Choroid plexus epithelial cell (primary cell): ENCODE measurements around the gene DAPP1.

Experiments used
- DNase-seq: peaks from one replicate; pipeline ENCODE4 v3.0.0-alpha.2; 2010; ENCODE audit warnings: low read depth
- H3K4me3 ChIP-seq: 2 replicates; pipeline ENCODE4 v1.5.1; 2011; ENCODE audit warnings: low read depth, mild to moderate bottlenecking, control low read depth, low read length, moderate library complexity
- TF ChIP-seq, protein P1 (sequence below): conservative IDR thresholded peaks from 2 replicates; pipeline ENCODE4 v1.5.1; 2011; ENCODE audit warnings: low read depth, mild to moderate bottlenecking, control low read depth, inconsistent platforms, low read length, moderate library complexity

The DAPP1 gene

GRCh38 chr4:99863804-99864203 is 47.2 kb downstream of the DAPP1 start:
- H3K4me3 ChIP-seq: no peak overlapping the region
- peak; percentile 56 for DNase-seq
- TF ChIP-seq, protein P1, sequence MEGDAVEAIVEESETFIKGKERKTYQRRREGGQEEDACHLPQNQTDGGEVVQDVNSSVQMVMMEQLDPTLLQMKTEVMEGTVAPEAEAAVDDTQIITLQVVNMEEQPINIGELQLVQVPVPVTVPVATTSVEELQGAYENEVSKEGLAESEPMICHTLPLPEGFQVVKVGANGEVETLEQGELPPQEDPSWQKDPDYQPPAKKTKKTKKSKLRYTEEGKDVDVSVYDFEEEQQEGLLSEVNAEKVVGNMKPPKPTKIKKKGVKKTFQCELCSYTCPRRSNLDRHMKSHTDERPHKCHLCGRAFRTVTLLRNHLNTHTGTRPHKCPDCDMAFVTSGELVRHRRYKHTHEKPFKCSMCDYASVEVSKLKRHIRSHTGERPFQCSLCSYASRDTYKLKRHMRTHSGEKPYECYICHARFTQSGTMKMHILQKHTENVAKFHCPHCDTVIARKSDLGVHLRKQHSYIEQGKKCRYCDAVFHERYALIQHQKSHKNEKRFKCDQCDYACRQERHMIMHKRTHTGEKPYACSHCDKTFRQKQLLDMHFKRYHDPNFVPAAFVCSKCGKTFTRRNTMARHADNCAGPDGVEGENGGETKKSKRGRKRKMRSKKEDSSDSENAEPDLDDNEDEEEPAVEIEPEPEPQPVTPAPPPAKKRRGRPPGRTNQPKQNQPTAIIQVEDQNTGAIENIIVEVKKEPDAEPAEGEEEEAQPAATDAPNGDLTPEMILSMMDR: no peak

- no peak overlapping the region for H3K4me3 ChIP-seq
- peak; percentile 70 for DNase-seq
- TF ChIP-seq, protein P1: no peak
These were observed 51.5 kb downstream of the DAPP1 start for GRCh38 chr4:99868126-99868596.

DNA sequence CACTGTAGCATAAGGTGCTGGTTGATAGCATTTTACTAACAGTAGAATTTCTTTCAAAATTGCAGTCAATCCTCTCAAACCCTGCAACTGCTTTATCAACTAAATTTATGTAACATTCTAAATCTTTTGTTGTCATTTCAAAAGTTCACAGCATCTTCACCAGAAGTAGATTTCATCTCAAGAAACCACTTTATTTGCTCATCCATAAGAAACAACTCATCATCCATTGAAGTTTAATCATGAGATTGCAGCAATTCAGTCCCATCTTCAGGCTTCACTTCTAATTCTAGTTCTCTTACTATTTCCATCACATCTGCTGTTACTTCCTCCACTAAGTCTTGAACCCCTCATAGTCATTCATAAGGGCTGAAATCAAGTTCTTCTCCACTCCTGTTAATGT is 55.9 kb downstream of the DAPP1 start:
- no peak for DNase-seq
- TF ChIP-seq, protein P1: no peak
- H3K4me3 ChIP-seq: no peak overlapping the region

DNA sequence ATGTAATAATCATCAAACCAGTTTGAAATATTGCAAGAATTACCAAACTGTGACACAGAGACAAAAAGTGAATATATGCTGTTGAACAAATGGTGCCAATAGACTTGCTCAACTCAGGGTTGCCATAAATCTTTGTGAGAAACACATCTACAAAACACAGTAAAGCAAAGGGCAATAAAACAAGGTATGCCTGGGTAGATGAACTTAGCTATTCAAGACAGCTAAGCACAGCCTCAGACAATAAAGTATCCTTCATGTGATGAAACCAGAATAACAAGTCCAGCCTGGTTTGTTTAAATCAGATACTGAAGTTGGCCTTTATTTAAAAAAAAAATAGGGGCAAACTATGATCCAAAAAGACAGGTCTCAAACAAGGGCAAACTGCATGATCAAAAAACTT is 58.4 kb downstream of the DAPP1 start:
- TF ChIP-seq, protein P1: no peak
- H3K4me3 ChIP-seq: no peak overlapping the region
- DNase-seq: no peak

GRCh38 chr4:99876946-99877345 is 60.3 kb downstream of the DAPP1 start:
- TF ChIP-seq, protein P1: no peak
- no peak for DNase-seq
- no peak overlapping the region for H3K4me3 ChIP-seq

DNA sequence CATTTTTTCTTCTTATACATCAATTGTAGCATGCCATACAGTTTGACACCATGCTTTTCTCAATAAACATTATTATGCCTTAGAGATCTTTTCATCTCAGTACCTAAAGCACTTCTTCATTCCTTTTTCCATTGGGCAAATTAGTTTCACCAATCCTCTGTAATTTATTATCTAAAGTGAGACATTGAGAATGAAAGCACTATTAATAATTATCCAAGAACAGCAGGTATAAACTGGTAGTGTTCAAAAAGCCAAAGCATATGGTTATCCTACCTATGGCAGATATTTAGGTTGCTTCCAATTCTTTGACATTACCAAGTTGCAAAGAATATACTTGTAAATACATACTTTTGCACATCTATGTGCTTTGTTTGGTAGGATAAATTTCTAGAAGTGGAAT is 62.0 kb downstream of the DAPP1 start:
- DNase-seq: no peak
- TF ChIP-seq, protein P1: no peak

DNA sequence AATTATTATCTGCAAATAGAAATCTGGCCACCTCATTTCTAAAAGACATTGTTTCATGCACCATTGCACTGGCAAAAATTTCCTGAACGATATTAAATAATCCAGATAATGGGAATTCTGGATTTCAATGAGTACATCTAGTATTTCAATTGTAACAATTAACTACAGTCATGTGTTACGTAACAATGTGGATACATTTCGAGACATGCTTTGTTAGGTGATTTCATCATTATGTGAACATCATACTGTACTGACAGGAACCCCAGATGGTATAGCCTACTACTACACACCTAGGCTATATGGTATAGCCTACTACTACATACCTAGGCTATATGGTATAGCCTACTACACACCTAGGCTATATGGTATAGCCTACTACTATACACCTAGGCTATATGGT is 62.8 kb downstream of the DAPP1 start:
- TF ChIP-seq, protein P1: no peak
- DNase-seq: no peak
- no peak overlapping the region for H3K4me3 ChIP-seq

More for the DNA sequence above, 62.0 kb downstream of the DAPP1 start:
- H3K4me3 ChIP-seq: no peak overlapping the region
